OCI-LY7 (cell line): Measurements from ENCODE around the gene ROBO1.

Experiments
- CTCF ChIP-seq: fragments of 200-600 bp; sonication (generic); conservative IDR thresholded peaks from 2 replicates; pipeline ENCODE4 v1.5.1; 2014; ENCODE audit warnings: mild to moderate bottlenecking, antibody characterized with exemption, low read length, moderate library complexity, mixed read lengths
- EZH2phosphoT487 ChIP-seq: fragments of 200-600 bp; sonication (generic); IDR thresholded peaks from 2 replicates; pipeline ENCODE4 v1.6.1; 2018; ENCODE audit warnings: low read depth, borderline replicate concordance, mild to moderate bottlenecking, mixed run types, antibody characterized with exemption, low read length, moderate library complexity, mixed read lengths

- TF ChIP-seq CTCF (no peak), EZH2phosphoT487 (no peak)
These were observed 889.0 kb downstream of the ROBO1 start for GRCh38 chr3:78878789-78879188.
